ENCODE measurements around the gene CST7.

DNA sequence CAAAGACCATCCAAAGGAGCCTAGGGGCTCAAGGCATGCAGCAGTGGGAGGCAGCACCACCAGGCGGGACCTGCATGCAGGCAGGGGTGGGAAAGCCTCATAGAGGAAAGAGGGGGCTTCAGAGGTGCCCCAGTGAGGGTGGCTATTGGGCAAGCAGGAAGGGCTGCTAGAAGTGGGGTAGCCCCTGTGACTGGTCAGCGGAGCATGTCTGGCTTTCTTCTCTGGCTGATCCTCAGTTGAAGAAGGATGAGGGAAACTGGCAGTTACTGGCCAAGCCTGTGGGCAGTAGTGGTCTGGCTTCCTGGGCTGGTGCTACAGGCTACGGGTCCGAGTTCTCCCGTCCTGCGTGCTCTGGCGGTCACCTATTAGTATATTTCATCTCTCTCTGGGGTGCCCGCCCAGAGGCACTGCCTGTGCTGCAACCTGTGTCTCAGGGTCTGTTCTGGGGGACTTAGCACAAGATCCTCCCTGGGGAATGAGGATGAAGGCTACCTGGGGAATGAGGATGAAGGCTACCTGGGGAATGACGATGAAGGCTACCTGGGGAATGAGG lies 35.9 kb upstream of the CST7 start:
- TF ChIP-seq, protein P1, sequence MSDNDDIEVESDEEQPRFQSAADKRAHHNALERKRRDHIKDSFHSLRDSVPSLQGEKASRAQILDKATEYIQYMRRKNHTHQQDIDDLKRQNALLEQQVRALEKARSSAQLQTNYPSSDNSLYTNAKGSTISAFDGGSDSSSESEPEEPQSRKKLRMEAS (IDR thresholded peaks at IDR 0.05), result no peak
- TF ChIP-seq, protein P2, sequence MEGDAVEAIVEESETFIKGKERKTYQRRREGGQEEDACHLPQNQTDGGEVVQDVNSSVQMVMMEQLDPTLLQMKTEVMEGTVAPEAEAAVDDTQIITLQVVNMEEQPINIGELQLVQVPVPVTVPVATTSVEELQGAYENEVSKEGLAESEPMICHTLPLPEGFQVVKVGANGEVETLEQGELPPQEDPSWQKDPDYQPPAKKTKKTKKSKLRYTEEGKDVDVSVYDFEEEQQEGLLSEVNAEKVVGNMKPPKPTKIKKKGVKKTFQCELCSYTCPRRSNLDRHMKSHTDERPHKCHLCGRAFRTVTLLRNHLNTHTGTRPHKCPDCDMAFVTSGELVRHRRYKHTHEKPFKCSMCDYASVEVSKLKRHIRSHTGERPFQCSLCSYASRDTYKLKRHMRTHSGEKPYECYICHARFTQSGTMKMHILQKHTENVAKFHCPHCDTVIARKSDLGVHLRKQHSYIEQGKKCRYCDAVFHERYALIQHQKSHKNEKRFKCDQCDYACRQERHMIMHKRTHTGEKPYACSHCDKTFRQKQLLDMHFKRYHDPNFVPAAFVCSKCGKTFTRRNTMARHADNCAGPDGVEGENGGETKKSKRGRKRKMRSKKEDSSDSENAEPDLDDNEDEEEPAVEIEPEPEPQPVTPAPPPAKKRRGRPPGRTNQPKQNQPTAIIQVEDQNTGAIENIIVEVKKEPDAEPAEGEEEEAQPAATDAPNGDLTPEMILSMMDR (IDR thresholded peaks at IDR 0.05), result no peak
- TF ChIP-seq CHD2 (IDR thresholded peaks at IDR 0.05; ENCODE audit: low read length, partially characterized antibody), result no peak
- TF ChIP-seq, protein P3, sequence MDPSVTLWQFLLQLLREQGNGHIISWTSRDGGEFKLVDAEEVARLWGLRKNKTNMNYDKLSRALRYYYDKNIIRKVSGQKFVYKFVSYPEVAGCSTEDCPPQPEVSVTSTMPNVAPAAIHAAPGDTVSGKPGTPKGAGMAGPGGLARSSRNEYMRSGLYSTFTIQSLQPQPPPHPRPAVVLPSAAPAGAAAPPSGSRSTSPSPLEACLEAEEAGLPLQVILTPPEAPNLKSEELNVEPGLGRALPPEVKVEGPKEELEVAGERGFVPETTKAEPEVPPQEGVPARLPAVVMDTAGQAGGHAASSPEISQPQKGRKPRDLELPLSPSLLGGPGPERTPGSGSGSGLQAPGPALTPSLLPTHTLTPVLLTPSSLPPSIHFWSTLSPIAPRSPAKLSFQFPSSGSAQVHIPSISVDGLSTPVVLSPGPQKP (IDR thresholded peaks at IDR 0.05; ENCODE audit: low read depth, low read length), result no peak
